Stimulated activated CD4-positive, alpha-beta T cell treated with anti-CD3 and anti-CD28 coated beads, Interleukin-12 subunit alpha, Interleukin-12 subunit beta, amount 100 ng/mL, for 4 hours (primary cell): Measurements from ENCODE around the gene BCL7B.
"Not testable (repeated sequence)": the region's sequence is repeated elsewhere in the genome, so short reads cannot be mapped to it uniquely, and the experiment has no call there.

ENCODE experiments used
- DNase-seq: peaks from one replicate; pipeline ENCODE4 v3.0.0-alpha.2; 2020

Gene BCL7B

GRCh38 chr7:73570977-73571376 is 13.5 kb upstream of the BCL7B start:
- no peak for DNase-seq

GRCh38 chr7:73570521-73570920 is 13.0 kb upstream of the BCL7B start:
- no peak for DNase-seq

GRCh38 chr7:73569042-73569608 is 11.6 kb upstream of the BCL7B start:
- DNase-seq, result no peak

- DNase-seq, result no peak
Measured at GRCh38 chr7:73567846-73568685, 10.6 kb upstream of the BCL7B start.

DNA sequence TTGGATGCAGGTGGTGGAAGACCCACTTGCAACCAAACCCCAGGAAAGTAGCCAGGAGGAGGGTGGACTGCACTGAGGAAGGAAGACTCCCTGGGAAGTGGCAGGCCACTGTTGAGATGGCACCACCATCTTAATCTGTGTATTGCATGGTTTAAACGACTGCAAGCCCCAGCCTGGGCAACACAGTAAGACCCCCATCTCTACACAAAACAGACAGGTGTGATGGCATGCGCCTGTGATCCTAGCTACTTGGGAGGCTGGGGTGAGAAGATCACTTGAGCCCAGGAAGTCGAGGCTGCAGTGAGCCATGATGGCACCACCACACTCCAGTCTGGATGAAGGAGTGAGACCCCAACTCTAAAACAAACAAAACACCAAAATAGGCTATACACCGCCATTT is 9.7 kb upstream of the BCL7B start:
- no peak for DNase-seq

DNA sequence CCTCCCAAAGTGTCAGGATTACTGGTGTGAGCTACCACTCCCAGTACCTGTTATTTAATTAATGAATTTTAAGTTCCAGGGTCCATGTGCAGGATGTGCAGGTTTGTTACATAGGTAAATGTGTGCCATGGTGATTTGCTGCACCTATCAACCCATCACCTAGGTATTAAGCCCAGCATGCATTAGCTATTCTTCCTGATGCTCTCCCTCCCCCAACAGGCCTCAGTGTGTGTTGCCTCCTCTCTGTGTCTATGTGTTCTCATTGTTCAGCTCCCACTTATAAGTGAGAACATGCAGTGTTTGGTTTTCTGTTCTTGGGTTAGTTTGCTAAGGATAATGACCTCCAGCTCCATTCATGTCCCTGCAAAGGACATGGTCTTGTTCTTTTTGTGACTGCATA is 8.9 kb upstream of the BCL7B start:
- DNase-seq, result not testable (repeated sequence)

DNA sequence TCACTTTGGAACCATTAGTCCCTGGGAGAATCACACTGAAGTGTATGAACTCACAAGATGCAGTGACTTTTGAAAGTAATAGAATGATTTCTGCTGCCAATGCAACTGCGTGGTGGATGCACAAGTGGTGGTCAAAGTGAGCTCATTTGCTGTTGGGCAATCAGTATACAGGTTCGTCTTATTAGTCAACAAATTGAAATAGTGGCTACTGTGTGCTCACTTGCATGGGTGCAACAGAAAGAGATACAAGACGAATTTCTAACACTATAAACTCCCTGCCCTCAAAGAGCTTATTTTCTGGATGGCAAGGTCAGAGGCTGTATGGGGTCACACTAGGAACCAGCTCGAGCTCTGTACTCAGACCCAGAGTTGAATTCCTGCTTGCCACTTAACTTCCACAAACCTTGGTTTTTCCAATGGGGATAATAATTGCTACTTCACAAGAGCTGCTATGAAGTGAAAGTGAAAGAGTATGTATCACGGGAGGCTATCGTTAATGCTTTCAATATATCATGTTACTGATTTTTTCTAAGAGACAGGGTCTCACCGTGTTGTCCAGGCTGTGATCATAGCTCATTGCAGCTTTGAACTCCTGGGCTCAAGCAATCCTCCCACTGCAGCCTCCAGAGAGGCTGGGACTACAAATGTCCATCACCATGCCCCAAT is 8.3 kb upstream of the BCL7B start:
- DNase-seq, result no peak

DNA sequence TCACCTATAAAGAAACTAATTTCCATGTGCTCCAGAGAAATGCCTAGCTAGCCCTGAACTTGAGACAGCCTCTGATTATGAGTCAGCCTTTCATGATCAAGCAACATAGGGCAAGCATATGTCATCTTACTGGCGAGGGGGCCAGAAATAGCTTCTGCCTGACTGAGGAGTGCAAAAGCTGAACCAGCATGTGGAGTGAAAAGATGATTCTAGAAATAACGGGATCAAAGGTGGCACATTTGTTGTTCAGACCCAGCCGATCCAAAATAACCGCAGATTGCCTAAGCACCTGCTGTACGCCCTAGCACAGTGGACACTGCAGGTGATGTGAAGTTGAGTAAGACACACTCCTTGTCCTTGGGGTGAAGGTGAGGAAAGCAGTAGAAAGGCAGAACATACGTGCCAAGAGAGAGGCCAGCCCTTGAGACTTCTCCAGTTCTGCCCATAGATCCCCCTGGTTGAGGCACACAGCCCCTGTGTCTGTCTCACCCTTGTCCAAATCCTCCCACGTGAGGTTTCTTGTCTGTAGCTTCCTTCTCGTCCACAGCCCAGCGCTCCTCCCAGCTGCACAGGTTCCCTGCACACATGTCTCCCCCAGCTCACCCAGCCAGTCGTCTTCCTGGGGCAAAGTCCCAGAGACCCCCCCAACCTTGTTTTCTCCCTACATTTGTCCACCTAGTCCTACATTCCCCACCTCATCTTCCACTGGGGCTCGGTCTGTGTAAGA is 2.8 kb upstream of the BCL7B start:
- no peak for DNase-seq

DNA sequence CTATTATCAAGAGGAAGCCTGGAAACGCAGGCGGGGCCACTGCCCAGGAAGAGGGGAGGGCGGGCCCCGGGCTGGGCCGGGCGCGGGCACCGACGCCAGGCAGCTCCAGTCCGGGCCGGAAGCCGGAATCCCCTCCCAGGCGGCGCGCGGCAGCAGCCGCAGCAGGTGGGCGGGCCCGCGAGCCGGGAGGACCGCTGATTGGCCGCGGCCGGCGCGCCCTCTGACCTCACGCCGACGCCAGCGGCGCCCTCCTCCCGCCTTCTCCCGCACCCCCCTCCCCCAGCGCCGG is 438 bp downstream of the BCL7B start:
- peak; percentile 88 for DNase-seq

GRCh38 chr7:73556208-73557107 is 1.0 kb downstream of the BCL7B start:
- DNase-seq, result no peak

DNA sequence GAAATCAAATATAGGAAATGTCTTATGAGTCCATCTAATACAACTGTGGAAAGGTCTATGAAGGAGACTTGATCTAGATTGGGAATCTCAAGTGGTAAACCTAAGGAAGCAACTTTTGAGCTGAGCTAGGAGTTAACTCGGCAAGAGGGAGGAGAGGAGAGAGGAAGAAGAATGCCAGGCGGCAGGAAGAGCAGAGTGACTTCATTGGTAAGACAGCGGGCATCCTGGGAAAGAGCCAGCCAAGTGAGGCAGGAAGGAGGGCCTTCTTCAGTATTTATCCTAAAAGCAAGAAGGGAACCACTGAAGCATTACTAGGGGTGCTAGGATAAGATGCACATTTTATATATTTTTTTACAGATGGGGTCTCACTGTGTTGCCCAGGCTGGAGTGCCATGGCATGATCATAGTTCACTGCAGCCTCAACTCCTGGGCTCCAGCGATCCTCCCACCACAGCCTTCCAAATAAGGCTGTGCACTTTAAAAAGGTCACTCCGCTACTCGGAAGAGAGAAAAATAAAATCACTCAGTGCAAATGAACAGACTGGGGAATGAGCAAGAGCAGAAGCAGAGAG is 2.0 kb downstream of the BCL7B start:
- no peak for DNase-seq

GRCh38 chr7:73550093-73550492 is 7.4 kb downstream of the BCL7B start:
- not testable (repeated sequence) for DNase-seq

DNA sequence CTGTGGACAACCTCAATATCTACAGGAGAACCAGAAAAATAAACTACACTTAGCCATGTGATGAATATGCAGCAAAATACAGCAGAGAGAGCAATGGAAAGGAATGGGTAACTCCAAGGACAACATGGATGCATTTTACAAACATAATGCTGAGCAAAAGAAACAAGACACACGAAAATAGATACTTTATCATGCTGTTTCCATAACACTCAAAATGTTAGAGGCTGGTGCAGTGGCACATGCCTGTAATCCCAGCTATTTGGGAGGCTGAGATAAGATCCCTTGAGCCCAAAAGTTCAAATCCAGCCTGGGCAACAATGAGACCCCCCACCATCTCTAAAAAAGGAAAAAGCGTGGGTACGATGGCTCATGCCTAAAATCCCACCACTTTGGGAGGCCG is 8.3 kb downstream of the BCL7B start:
- no peak for DNase-seq

DNA sequence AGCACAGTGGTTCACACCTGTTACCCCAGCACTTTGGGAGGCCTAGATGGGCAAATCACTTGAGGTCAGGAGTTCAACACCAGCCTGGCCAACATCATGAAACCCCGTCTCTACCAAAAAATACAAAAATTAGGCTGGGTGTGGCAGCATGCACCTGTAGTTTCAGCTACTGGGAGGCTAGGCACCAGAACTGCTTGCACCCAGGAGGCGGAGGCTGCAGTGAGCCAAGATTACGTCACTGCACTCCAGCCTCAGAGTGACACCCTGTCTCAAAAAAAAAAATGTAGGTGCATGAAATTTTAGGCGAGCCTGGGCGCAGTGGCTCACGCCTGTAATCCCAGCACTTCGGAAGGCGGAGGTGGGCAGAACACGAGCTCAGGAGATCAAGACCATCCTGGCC is 9.6 kb downstream of the BCL7B start:
- no peak for DNase-seq

DNA sequence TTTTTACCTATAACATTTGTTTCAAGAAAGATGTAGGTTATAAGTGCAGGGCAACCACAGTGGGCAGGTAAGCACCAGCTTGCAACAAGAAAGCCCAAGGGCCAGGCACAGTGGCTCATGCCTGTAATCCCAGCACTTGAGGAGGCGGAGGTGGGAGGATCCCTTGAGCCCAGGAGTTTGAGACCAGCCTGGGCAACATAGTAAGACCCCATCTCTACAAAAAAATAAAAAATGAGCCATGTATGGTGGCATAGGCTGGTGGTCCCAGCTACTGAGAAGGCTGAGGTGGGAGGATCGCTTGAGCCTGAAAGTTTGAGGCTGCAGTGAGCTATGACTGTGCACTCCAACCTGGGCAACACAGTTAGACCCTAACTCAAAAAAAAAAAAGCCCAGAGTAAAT is 12.8 kb downstream of the BCL7B start:
- no peak for DNase-seq

DNA sequence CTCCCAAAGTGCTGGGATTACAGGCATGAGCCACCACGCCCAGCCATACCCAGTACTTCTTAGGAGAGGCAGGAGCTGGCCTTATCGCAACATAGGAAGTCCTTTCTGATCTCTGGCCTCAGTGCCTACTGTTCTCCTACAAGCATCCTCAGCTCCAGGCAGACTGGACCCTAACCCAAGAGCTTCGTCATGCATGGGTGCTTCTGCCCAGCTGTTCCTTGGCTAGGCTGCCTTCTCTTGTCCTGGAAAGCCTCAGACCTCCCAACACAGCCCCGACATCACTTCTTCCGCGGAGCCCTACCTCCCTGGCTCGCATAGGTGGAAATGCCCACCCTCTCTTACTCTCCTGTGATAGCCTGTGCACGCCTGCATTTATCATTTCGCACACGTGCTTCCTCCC is 15.8 kb downstream of the BCL7B start:
- DNase-seq, result no peak

- DNase-seq, result no peak
Measured at GRCh38 chr7:73539709-73540108, 17.8 kb downstream of the BCL7B start.

DNA sequence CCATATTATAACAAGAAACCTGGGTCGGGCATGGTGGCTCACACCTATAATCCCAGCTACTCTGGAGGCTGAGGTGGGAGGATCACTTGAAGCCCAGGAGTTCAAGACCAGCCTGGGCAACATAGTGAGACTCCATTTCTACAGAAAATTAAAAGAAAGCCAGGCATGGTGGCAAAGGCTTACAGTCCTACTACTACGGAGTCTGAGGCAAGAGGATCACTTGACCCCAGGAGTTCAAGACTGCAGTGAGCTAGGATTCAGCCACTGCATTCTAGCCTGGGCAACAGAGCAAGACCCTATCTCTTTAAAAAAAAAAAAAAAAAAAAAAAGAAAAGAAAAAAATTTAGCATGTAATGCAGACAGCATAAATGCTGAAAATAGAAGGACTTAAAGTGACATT is 19.0 kb downstream of the BCL7B start:
- not testable (repeated sequence) for DNase-seq

DNA sequence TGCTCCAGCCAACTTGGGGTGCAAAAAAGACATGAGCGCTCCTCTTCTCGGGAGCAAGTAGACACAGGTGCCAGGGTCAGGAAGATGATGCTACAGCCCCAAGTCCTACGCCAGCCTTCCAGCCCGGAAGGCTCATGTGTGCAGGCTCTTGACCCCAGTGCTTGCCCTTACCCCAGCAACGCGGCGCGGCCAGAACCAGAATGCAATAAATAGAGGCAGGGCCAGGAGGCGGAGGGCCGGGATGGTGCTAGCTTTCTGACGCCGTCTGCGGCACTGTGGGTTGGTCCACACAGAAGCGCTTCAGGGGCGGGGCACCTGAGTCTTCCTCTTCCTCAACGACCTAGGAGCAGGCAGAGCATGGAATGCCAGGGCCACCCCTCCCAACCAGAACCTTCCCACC is 20.4 kb downstream of the BCL7B start:
- DNase-seq, result no peak

- DNase-seq, result no peak
Measured at GRCh38 chr7:73536479-73536878, 21.0 kb downstream of the BCL7B start.

DNA sequence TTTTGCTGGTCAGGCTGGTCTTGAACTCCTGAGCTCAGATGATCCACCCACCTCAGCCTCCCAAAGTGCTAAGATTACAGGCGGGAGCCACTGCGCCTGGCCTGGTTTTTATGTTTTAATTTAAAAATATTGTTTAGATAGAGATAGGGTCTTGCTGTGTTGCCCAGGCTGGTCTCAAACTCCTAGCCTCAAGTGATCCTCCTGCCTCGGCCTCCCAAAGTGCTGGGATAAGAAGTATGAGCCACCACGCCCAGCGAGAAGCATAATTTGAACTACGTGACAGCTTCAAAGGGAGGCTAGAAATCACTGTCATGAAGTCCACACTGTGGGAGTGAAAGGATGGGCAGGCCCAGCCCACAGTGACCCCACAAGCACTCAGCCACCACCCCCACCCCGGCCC is 21.6 kb downstream of the BCL7B start:
- DNase-seq, result not testable (repeated sequence)

GRCh38 chr7:73533742-73534141 is 23.7 kb downstream of the BCL7B start:
- DNase-seq, result no peak
